ENCODE data around the gene OR2A12.
"Not testable (repeated sequence)": the region's sequence is repeated elsewhere in the genome, so short reads cannot be mapped to it uniquely, and the experiment has no call there.

Gene OR2A12

DNA sequence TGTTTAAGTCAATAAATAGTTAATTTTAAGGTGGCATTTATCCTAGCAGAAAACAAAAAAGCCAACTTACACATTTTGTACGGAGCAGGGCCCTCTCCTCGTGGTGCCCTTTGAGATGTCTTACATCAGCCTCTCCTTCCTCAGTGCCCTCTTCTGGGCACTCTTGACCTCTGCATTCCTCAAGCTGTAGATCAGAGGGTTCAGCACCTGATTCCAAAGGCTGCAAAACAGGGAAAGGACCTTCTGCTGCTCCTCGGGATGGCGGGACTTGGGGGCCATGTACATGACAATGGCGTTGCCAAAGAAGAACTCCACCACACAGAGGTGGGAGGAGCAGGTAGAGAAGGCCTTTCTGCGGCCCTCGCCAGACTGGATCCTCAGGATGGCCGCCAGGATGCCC is 32.3 kb downstream of the OR2A12 start:
- H3K4me1 ChIP-seq (ENCODE audit: low read length) = no peaks in the 10 kb centered on the region
- H3K27ac ChIP-seq (ENCODE audit: low read length) = no peak overlapping the region
- H3K9ac ChIP-seq (ENCODE audit: low read length) = no peak overlapping the region
- TF ChIP-seq, protein P1, sequence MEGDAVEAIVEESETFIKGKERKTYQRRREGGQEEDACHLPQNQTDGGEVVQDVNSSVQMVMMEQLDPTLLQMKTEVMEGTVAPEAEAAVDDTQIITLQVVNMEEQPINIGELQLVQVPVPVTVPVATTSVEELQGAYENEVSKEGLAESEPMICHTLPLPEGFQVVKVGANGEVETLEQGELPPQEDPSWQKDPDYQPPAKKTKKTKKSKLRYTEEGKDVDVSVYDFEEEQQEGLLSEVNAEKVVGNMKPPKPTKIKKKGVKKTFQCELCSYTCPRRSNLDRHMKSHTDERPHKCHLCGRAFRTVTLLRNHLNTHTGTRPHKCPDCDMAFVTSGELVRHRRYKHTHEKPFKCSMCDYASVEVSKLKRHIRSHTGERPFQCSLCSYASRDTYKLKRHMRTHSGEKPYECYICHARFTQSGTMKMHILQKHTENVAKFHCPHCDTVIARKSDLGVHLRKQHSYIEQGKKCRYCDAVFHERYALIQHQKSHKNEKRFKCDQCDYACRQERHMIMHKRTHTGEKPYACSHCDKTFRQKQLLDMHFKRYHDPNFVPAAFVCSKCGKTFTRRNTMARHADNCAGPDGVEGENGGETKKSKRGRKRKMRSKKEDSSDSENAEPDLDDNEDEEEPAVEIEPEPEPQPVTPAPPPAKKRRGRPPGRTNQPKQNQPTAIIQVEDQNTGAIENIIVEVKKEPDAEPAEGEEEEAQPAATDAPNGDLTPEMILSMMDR (IDR thresholded peaks at IDR 0.05; ENCODE audit: low read length) = no peak
- TF ChIP-seq EZH2 (optimal IDR thresholded peaks at IDR 0.05; ENCODE audit: low read depth, low read length) (no peak), EZH2phosphoT487 (IDR thresholded peaks at IDR 0.05; ENCODE audit: low read length) (no peak)
- H4K20me1 ChIP-seq (ENCODE audit: insufficient read depth, low read length) = no peaks in the 10 kb centered on the region
- H3K9me3 ChIP-seq (replicated peaks; ENCODE audit: insufficient read depth, low read length) = no peaks in the 10 kb centered on the region
- no peaks in the 10 kb centered on the region for H3K27me3 ChIP-seq (replicated peaks; ENCODE audit: insufficient read depth, low read length)
- H3K36me3 ChIP-seq (replicated peaks; ENCODE audit: insufficient read depth, low read length) = no peaks in the 10 kb centered on the region
- H2AFZ ChIP-seq (ENCODE audit: low read length) = no peak overlapping the region
- no peak overlapping the region for H3K4me3 ChIP-seq (ENCODE audit: low read length)
- H3K4me2 ChIP-seq (ENCODE audit: low read depth, low read length) = no peak overlapping the region
- no peak for DNase-seq
- no peaks in the 10 kb centered on the region for H3F3A ChIP-seq (ENCODE audit: insufficient read depth, low read length)
- H3K79me2 ChIP-seq (ENCODE audit: low read length) = no peaks in the 10 kb centered on the region
- H3K9me2 ChIP-seq (replicated peaks; ENCODE audit: insufficient read depth, low read length) = no peaks in the 10 kb centered on the region

DNA sequence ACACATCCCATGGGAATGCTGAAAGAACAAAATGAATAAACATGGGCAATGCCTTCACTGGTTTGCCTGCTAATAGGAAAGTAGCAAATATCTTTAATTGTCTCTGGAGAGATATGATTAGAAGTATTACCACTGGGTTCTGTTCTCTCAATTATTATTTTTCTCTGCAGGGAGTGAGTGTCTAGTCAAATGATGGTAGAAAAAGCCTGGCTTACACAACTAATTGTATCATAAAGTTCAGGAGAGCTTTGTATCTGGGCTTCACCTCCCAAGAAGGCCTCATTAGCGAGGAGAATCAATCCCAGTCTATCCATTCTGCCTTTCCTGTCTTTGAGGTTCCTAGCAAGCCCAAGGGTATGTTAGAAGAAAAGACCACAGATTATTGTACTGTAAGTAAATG is 36.8 kb downstream of the OR2A12 start, which contains the start of gene OR2A14:
TSS of gene OR2A14 (plus strand) at position 301 of the 400 bp plus-strand sequence. CDS start 5,937 bp downstream, outside the sequence.
- H4K20me1 ChIP-seq (ENCODE audit: insufficient read depth, low read length) = no peaks in the 10 kb centered on the region
- no peak for DNase-seq
- no peak within 1 kb of the TSS for H2AFZ ChIP-seq (ENCODE audit: low read length)
- H3K79me2 ChIP-seq (ENCODE audit: low read length) = no peaks in the 10 kb centered on the region
- H3K4me3 ChIP-seq (ENCODE audit: low read length) = no peak within 1 kb of the TSS
- no peaks in the 10 kb centered on the region for H3K9me2 ChIP-seq (replicated peaks; ENCODE audit: insufficient read depth, low read length)
- no peak within 1 kb of the TSS for H3K27ac ChIP-seq (ENCODE audit: low read length)
- H3K4me2 ChIP-seq (ENCODE audit: low read depth, low read length) = no peak within 1 kb of the TSS
- H3K9ac ChIP-seq (ENCODE audit: low read length) = no peak within 1 kb of the TSS
- H3F3A ChIP-seq (ENCODE audit: insufficient read depth, low read length) = no peaks in the 10 kb centered on the region
- TF ChIP-seq EZH2 (optimal IDR thresholded peaks at IDR 0.05; ENCODE audit: low read depth, low read length) = no peak
- TF ChIP-seq, protein P1 (IDR thresholded peaks at IDR 0.05; ENCODE audit: low read length) = no peak
- no peak for TF ChIP-seq EZH2phosphoT487 (IDR thresholded peaks at IDR 0.05; ENCODE audit: low read length)
- no peaks in the 10 kb centered on the region for H3K9me3 ChIP-seq (replicated peaks; ENCODE audit: insufficient read depth, low read length)
- no peaks in the 10 kb centered on the region for H3K36me3 ChIP-seq (replicated peaks; ENCODE audit: insufficient read depth, low read length)
- H3K27me3 ChIP-seq (replicated peaks; ENCODE audit: insufficient read depth, low read length) = no peaks in the 10 kb centered on the region
- peaks cover 7% of the 10 kb centered on the region; the same call in 1 of the 2 replicates for H3K4me1 ChIP-seq (ENCODE audit: low read length)

DNA sequence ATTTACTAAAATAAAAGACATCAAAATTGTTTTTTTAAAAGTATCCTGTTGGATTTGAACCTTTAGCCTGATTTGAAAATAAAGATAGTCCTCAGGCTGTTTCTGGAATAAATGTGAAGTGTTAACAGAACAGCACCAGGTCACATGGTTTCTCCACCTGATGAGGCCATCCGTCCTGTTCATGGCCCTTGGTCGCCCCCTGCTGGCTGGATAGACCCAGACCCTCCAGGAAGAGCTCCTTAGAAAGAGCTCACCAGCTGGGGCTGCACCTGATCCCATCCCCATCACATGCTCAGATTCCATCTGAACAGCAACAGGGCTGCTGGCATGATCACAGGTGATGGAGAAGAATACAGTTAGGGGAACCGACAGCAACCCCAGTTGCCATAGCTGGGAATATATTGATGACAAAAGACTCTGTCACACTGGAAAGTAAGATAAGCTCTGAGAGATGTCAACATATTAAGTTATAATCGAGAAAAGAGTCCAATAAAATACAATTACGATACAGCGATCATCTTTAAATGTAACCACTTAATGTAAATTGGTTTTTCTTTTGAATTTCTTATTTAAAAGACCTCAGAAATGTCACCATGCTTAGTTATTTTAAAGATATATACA is 41.7 kb downstream of the OR2A12 start:
- peak; percentile 91 for DNase-seq
- Histone ChIP-seq H3K27me3 (replicated peaks; ENCODE audit: insufficient read depth, low read length) (no peaks in the 10 kb centered on the region), H3K9ac (ENCODE audit: low read length) (no peak overlapping the region), H3K4me3 (ENCODE audit: low read length) (no peak overlapping the region), H3K27ac (ENCODE audit: low read length) (no peak overlapping the region), H2AFZ (ENCODE audit: low read length) (no peak overlapping the region), H3K9me3 (replicated peaks; ENCODE audit: insufficient read depth, low read length) (no peaks in the 10 kb centered on the region), H3K9me2 (replicated peaks; ENCODE audit: insufficient read depth, low read length) (no peaks in the 10 kb centered on the region), H3K79me2 (ENCODE audit: low read length) (no peaks in the 10 kb centered on the region), H3K4me1 (ENCODE audit: low read length) (peaks cover 7% of the 10 kb centered on the region; the same call in 1 of the 2 replicates), H3F3A (ENCODE audit: insufficient read depth, low read length) (no peaks in the 10 kb centered on the region), H3K36me3 (replicated peaks; ENCODE audit: insufficient read depth, low read length) (no peaks in the 10 kb centered on the region), H4K20me1 (ENCODE audit: insufficient read depth, low read length) (no peaks in the 10 kb centered on the region), H3K4me2 (ENCODE audit: low read depth, low read length) (no peak overlapping the region)
- no peak for TF ChIP-seq EZH2phosphoT487 (IDR thresholded peaks at IDR 0.05; ENCODE audit: low read length)
- TF ChIP-seq, protein P1 (IDR thresholded peaks at IDR 0.05; ENCODE audit: low read length) = peak; percentile 99

DNA sequence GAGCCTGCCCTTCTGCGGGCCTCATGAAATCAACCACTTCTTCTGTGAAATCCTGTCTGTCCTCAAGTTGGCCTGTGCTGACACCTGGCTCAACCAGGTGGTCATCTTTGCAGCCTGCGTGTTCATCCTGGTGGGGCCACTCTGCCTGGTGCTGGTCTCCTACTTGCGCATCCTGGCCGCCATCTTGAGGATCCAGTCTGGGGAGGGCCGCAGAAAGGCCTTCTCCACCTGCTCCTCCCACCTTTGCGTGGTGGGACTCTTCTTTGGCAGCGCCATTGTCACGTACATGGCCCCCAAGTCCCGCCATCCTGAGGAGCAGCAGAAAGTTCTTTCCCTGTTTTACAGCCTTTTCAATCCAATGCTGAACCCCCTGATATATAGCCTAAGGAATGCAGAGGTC is 43.5 kb downstream of the OR2A12 start:
- H3K4me1 ChIP-seq (ENCODE audit: low read length); H4K20me1 ChIP-seq (ENCODE audit: insufficient read depth, low read length); H3K27me3 ChIP-seq (replicated peaks; ENCODE audit: insufficient read depth, low read length); H3K9me2 ChIP-seq (replicated peaks; ENCODE audit: insufficient read depth, low read length); H3K79me2 ChIP-seq (ENCODE audit: low read length); H3F3A ChIP-seq (ENCODE audit: insufficient read depth, low read length); H3K36me3 ChIP-seq (replicated peaks; ENCODE audit: insufficient read depth, low read length); H3K4me2 ChIP-seq (ENCODE audit: low read depth, low read length); H2AFZ ChIP-seq (ENCODE audit: low read length); H3K27ac ChIP-seq (ENCODE audit: low read length); H3K9ac ChIP-seq (ENCODE audit: low read length); H3K4me3 ChIP-seq (ENCODE audit: low read length); DNase-seq; H3K9me3 ChIP-seq (replicated peaks; ENCODE audit: insufficient read depth, low read length): not testable (repeated sequence)
